SK-N-SH treated with all-trans-retinoic acid at 6 μM for 48 hours (cell line): ENCODE measurements around the gene FTH1.

Experiments used
- BACH2 ChIP-seq: fragments of 250-450 bp; sonication (Bioruptor Pico); IDR thresholded peaks from 2 replicates; pipeline ENCODE4 v1.9.0; 2021; ENCODE audit warnings: mild to moderate bottlenecking, borderline replicate concordance
- CSDC2 ChIP-seq: fragments of 250-450 bp; sonication (Bioruptor Pico); IDR thresholded peaks from 2 replicates; pipeline ENCODE4 v1.5.0; 2020; ENCODE audit warnings: mild to moderate bottlenecking, moderate library complexity
- ESRRG ChIP-seq: fragments of 250-450 bp; sonication (Bioruptor Pico); IDR thresholded peaks from 2 replicates; pipeline ENCODE4 v1.6.1; 2021; ENCODE audit warnings: mild to moderate bottlenecking
- GLIS3 ChIP-seq: fragments of 250-450 bp; sonication (Bioruptor Pico); IDR thresholded peaks from 2 replicates; pipeline ENCODE4 v1.5.0; 2020; ENCODE audit warnings: mild to moderate bottlenecking, moderate library complexity
- ISL1 ChIP-seq: fragments of 250-450 bp; sonication (Bioruptor Pico); IDR thresholded peaks from 2 replicates; pipeline ENCODE4 v2.1.2; 2022; ENCODE audit warnings: mild to moderate bottlenecking, moderate library complexity
- PPARA ChIP-seq: fragments of 250-450 bp; sonication (Bioruptor Pico); IDR thresholded peaks from 2 replicates; pipeline ENCODE4 v1.5.0; 2020; ENCODE audit warnings: mild to moderate bottlenecking, borderline replicate concordance
- RARB ChIP-seq: fragments of 250-450 bp; sonication (Bioruptor Pico); IDR thresholded peaks from 2 replicates; pipeline ENCODE4 v1.8.0; 2021; ENCODE audit warnings: mild to moderate bottlenecking, moderate library complexity
- TOX ChIP-seq: fragments of 250-450 bp; sonication (Bioruptor Pico); IDR thresholded peaks from 2 replicates; pipeline ENCODE4 v1.8.0; 2021; ENCODE audit warnings: mild to moderate bottlenecking, moderate library complexity, borderline replicate concordance
- ZNF70 ChIP-seq: fragments of 450-650 bp; formaldehyde crosslinking; IDR thresholded peaks from 2 replicates; pipeline ENCODE4 v1.5.0; 2020; ENCODE audit warnings: mild to moderate bottlenecking, moderate library complexity
- ZNF8 ChIP-seq: fragments of 450-650 bp; formaldehyde crosslinking; IDR thresholded peaks from 2 replicates; pipeline ENCODE4 v1.5.0; 2020; ENCODE audit warnings: mild to moderate bottlenecking, moderate library complexity
- TF ChIP-seq, protein P1 (sequence below): fragments of 250-450 bp; sonication (Bioruptor Pico); IDR thresholded peaks from 2 replicates; pipeline ENCODE4 v1.5.1; 2020; ENCODE audit warnings: low read depth, mild to moderate bottlenecking, moderate library complexity
- TF ChIP-seq, protein P2 (sequence below): fragments of 250-450 bp; sonication (Bioruptor Pico); IDR thresholded peaks from 2 replicates; pipeline ENCODE4 v1.8.0; 2020; ENCODE audit warnings: mild to moderate bottlenecking, moderate library complexity, borderline replicate concordance
- TF ChIP-seq, protein P3 (sequence below): fragments of 250-450 bp; sonication (Bioruptor Pico); IDR thresholded peaks from 2 replicates; pipeline ENCODE4 v1.5.0; 2020; ENCODE audit warnings: mild to moderate bottlenecking, moderate library complexity
- TF ChIP-seq, protein P4 (sequence below): fragments of 250-450 bp; sonication (Bioruptor Pico); IDR thresholded peaks from 2 replicates; pipeline ENCODE4 v1.8.0; 2021; ENCODE audit warnings: low read depth, mild to moderate bottlenecking, moderate library complexity, borderline replicate concordance

DNA sequence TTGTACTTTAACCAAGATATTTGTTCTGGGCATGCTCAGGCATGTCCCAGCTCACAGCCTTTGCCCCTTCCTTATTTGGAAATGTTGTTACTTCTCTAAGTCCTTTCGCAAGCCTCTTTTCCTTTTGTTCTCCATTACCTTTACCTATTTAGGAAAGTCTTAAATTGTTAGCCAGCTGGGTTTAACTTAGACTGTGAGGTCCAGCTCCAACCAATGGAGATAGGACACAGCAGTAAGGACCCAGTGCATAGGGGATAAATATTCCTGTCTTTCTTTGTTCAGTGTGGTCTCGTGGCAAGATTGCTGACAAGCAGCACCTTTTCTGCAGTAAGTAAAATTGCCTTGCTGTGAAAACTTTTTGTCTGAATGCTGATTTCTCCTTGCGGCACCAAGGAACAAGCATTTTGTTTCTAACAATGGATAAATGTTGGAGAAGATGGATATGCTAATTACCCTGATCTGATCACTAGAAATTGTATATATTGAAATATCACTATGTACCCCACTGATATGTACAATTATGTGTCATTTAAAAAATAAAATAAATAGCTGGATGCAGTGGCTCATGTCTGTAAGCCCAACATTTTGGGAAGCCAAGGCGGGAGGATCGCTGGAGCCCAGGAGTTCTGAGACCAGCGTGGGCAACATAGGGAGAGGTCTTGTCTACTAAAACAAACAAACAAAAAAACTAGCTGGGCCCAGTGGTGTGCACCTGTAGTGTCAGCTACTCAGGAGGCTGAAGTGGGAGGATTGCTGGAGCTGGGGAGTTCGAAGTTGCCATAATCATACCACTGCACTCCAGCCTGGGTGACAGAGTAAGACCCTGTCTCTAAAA lies 31.9 kb upstream of the FTH1 start:
- TF ChIP-seq, protein P1, sequence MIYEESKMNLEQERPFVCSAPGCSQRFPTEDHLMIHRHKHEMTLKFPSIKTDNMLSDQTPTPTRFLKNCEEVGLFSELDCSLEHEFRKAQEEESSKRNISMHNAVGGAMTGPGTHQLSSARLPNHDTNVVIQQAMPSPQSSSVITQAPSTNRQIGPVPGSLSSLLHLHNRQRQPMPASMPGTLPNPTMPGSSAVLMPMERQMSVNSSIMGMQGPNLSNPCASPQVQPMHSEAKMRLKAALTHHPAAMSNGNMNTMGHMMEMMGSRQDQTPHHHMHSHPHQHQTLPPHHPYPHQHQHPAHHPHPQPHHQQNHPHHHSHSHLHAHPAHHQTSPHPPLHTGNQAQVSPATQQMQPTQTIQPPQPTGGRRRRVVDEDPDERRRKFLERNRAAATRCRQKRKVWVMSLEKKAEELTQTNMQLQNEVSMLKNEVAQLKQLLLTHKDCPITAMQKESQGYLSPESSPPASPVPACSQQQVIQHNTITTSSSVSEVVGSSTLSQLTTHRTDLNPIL (CRISPR knock-in tag), result no peak
- TF ChIP-seq ISL1 (CRISPR knock-in tag) (no peak), GLIS3 (no peak), ZNF70 (CRISPR knock-in tag) (no peak), ZNF8 (CRISPR knock-in tag) (no peak), BACH2 (CRISPR knock-in tag) (no peak), RARB (CRISPR knock-in tag) (no peak), TOX (CRISPR knock-in tag) (no peak), ESRRG (CRISPR knock-in tag) (no peak), CSDC2 (CRISPR knock-in tag) (no peak), PPARA (no peak)
- TF ChIP-seq, protein P2, sequence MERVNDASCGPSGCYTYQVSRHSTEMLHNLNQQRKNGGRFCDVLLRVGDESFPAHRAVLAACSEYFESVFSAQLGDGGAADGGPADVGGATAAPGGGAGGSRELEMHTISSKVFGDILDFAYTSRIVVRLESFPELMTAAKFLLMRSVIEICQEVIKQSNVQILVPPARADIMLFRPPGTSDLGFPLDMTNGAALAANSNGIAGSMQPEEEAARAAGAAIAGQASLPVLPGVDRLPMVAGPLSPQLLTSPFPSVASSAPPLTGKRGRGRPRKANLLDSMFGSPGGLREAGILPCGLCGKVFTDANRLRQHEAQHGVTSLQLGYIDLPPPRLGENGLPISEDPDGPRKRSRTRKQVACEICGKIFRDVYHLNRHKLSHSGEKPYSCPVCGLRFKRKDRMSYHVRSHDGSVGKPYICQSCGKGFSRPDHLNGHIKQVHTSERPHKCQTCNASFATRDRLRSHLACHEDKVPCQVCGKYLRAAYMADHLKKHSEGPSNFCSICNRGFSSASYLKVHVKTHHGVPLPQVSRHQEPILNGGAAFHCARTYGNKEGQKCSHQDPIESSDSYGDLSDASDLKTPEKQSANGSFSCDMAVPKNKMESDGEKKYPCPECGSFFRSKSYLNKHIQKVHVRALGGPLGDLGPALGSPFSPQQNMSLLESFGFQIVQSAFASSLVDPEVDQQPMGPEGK (CRISPR knock-in tag), result no peak
- TF ChIP-seq, protein P3, sequence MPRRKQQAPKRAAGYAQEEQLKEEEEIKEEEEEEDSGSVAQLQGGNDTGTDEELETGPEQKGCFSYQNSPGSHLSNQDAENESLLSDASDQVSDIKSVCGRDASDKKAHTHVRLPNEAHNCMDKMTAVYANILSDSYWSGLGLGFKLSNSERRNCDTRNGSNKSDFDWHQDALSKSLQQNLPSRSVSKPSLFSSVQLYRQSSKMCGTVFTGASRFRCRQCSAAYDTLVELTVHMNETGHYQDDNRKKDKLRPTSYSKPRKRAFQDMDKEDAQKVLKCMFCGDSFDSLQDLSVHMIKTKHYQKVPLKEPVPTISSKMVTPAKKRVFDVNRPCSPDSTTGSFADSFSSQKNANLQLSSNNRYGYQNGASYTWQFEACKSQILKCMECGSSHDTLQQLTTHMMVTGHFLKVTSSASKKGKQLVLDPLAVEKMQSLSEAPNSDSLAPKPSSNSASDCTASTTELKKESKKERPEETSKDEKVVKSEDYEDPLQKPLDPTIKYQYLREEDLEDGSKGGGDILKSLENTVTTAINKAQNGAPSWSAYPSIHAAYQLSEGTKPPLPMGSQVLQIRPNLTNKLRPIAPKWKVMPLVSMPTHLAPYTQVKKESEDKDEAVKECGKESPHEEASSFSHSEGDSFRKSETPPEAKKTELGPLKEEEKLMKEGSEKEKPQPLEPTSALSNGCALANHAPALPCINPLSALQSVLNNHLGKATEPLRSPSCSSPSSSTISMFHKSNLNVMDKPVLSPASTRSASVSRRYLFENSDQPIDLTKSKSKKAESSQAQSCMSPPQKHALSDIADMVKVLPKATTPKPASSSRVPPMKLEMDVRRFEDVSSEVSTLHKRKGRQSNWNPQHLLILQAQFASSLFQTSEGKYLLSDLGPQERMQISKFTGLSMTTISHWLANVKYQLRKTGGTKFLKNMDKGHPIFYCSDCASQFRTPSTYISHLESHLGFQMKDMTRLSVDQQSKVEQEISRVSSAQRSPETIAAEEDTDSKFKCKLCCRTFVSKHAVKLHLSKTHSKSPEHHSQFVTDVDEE (CRISPR knock-in tag), result no peak
- TF ChIP-seq, protein P4, sequence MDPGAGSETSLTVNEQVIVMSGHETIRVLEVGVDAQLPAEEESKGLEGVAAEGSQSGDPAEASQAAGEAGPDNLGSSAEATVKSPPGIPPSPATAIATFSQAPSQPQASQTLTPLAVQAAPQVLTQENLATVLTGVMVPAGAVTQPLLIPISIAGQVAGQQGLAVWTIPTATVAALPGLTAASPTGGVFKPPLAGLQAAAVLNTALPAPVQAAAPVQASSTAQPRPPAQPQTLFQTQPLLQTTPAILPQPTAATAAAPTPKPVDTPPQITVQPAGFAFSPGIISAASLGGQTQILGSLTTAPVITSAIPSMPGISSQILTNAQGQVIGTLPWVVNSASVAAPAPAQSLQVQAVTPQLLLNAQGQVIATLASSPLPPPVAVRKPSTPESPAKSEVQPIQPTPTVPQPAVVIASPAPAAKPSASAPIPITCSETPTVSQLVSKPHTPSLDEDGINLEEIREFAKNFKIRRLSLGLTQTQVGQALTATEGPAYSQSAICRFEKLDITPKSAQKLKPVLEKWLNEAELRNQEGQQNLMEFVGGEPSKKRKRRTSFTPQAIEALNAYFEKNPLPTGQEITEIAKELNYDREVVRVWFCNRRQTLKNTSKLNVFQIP (CRISPR knock-in tag), result no peak
